Neutrophil (primary cell): ENCODE results near the gene PRUNE1.

ENCODE experiments used
- H3K27ac ChIP-seq: fragments of 200-600 bp; sonication (generic); 2 replicates; pipeline ENCODE4 v1.5.1; 2016; ENCODE audit warnings: mild to moderate bottlenecking, moderate library complexity
- H3K27me3 ChIP-seq: fragments of 200-600 bp; sonication (generic); 2 replicates; pipeline ENCODE4 v1.6.0; 2016; ENCODE audit warnings: mild to moderate bottlenecking
- H3K36me3 ChIP-seq: fragments of 200-600 bp; sonication (generic); 2 replicates; pipeline ENCODE4 v1.5.1; 2017
- H3K4me1 ChIP-seq, 2 experiments: fragments of 200-600 bp in 1 of 2; sonication (generic) in 1 of 2; 1 replicate in 1 of 2; 2 replicates in 1 of 2; pipeline versions ENCODE4 v1.5.1 to v1.6.1; 2013 to 2016; ENCODE audit warnings: low read depth in 1 of 2, low read length in 1 of 2, mild to moderate bottlenecking in 1 of 2, moderate library complexity in 1 of 2; ENCODE audit not compliant: control insufficient read depth in 1 of 2, insufficient read depth in 1 of 2
- H3K4me3 ChIP-seq, 2 experiments: fragments of 200-600 bp in 1 of 2; sonication (generic) in 1 of 2; 1 replicate in 1 of 2; 2 replicates in 1 of 2; pipeline ENCODE4 v1.5.1; 2013 to 2016; ENCODE audit warnings: low read depth in 1 of 2, low read length in 1 of 2, mild to moderate bottlenecking in 1 of 2, moderate library complexity in 1 of 2
- H3K9me3 ChIP-seq: fragments of 200-600 bp; sonication (generic); 2 replicates; pipeline ENCODE4 v1.5.1; 2016
- CTCF ChIP-seq: fragments of 200-600 bp; sonication (generic); IDR thresholded peaks from 2 replicates; pipeline ENCODE4 v1.5.1; 2016; ENCODE audit warnings: antibody characterized with exemption

Gene PRUNE1

DNA sequence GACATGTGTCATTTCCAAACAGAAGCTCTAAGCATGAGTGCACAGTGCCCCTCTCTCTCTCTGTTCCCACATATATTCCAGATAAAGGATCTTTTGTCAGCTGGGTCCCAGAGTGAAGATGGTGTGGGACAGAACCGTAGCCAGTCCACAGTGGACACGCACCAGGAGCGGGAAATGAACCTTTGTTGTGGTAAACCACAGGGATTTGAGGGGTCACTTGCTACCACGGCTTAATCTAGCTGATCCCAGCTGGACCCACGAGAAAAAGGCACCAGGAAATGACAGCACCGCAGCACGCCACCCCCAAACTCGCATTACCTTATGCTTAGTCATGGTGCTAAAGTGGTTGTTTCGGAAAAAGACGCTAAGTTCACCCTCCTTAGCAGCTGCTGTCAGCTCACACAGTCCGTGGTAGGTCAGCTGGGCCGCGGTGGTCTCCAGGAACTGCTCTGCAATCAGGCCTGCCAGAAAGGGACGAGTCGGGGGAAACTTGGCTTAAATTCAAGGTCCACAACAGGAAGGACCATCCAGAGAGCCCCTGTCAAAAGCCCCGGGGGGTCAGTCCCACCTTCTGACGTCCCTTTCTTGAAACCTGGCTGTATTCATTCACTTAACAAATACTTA, 9.1 kb upstream of the PRUNE1 start:
- Histone ChIP-seq H3K9me3 (no peaks in the 10 kb centered on the region), H3K36me3 (peaks cover 75% of the 10 kb centered on the region), H3K4me3 (peak overlapping the region; percentile 16 to 17), H3K27ac (peak overlapping the region; percentile 96), H3K4me1 (peaks cover 54 to 55% of the 10 kb centered on the region in 2 experiments), H3K27me3 (no peaks in the 10 kb centered on the region)
- TF ChIP-seq CTCF = no peak

GRCh38 chr1:150999926-151000325, 8.3 kb upstream of the PRUNE1 start:
- Histone ChIP-seq H3K27me3 (no peaks in the 10 kb centered on the region), H3K4me3 (peak overlapping the region in 1 of 2 experiments; percentile 90), H3K27ac (peak overlapping the region; percentile 96), H3K4me1 (peaks cover 59 to 61% of the 10 kb centered on the region in 2 experiments), H3K36me3 (peaks cover 67% of the 10 kb centered on the region), H3K9me3 (no peaks in the 10 kb centered on the region)
- no peak for TF ChIP-seq CTCF

- no peak for TF ChIP-seq CTCF
- H3K9me3 ChIP-seq = no peaks in the 10 kb centered on the region
- no peaks in the 10 kb centered on the region for H3K27me3 ChIP-seq
- peaks cover 62% of the 10 kb centered on the region for H3K36me3 ChIP-seq
- peaks cover 59 to 66% of the 10 kb centered on the region in 2 experiments for H3K4me1 ChIP-seq
- H3K27ac ChIP-seq = peak overlapping the region; percentile 96
- H3K4me3 ChIP-seq = peak overlapping the region in 1 of 2 experiments; percentile 90
Observed at GRCh38 chr1:151000408-151000807, 7.8 kb upstream of the PRUNE1 start.

- TF ChIP-seq CTCF = no peak
- Histone ChIP-seq H3K9me3 (no peaks in the 10 kb centered on the region), H3K4me3 (peak overlapping the region; percentile 90 to 99), H3K4me1 (peaks cover 59 to 76% of the 10 kb centered on the region in 2 experiments), H3K27me3 (no peaks in the 10 kb centered on the region), H3K27ac (peak overlapping the region; percentile 96), H3K36me3 (peaks cover 50% of the 10 kb centered on the region)
Observed at GRCh38 chr1:151001602-151002001, 6.6 kb upstream of the PRUNE1 start.

DNA sequence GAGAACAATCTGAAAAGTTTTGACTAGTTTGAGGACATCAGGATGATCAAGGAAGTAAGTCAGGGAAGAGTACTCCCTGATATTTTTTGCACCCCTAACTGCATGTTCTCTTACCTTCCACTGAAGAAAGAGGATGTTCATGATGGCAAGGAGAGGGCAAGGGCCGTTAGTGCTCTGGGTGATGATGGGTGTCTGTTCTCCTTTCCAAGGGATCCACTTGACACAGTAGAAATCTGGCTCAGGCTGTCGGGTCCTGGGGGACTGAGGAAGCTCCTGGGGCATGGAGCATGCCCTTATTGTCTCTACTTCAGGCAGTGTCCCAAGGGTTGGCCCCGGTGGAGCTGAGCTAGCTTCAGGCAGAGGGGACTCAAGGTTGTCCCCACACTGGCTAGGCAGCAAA, 6.2 kb upstream of the PRUNE1 start:
- peak overlapping the region; percentile 96 for H3K27ac ChIP-seq
- no peak for TF ChIP-seq CTCF

More for the DNA sequence above, 6.2 kb upstream of the PRUNE1 start:
- Histone ChIP-seq H3K27me3 (no peaks in the 10 kb centered on the region), H3K36me3 (peaks cover 46% of the 10 kb centered on the region), H3K4me3 (peak overlapping the region; percentile 90 to 99), H3K4me1 (peaks cover 63 to 80% of the 10 kb centered on the region in 2 experiments), H3K9me3 (no peaks in the 10 kb centered on the region)
